Duodenal mucosa (tissue), 2 donors: ENCODE results near the gene SYNE3.

Source experiments
- H3K27ac ChIP-seq: one replicate; pipeline ENCODE4 v1.7.0; 2013; ENCODE audit warnings: low read depth, low read length
- H3K27me3 ChIP-seq, 2 donors: one replicate each; pipeline ENCODE4 v1.7.0; 2013; ENCODE audit warnings: low read length in 2 of 2, control low read depth in 1 of 2; ENCODE audit not compliant: insufficient read depth in 2 of 2, control insufficient read depth in 1 of 2
- H3K36me3 ChIP-seq, 2 donors: one replicate each; pipeline ENCODE4 v1.7.0; 2013; ENCODE audit warnings: low read length in 2 of 2, control low read depth in 1 of 2; ENCODE audit not compliant: insufficient read depth in 2 of 2, control insufficient read depth in 1 of 2
- H3K4me1 ChIP-seq, 2 donors: one replicate each; pipeline ENCODE4 v1.7.0; 2013; ENCODE audit warnings: low read length in 2 of 2, control low read depth in 1 of 2; ENCODE audit not compliant: insufficient read depth in 2 of 2, control insufficient read depth in 1 of 2
- H3K4me3 ChIP-seq, 2 donors: one replicate each; pipeline ENCODE4 v1.7.0; 2013; ENCODE audit warnings: low read length in 2 of 2, low read depth in 1 of 2
- H3K9ac ChIP-seq, 2 donors: one replicate each; pipeline ENCODE4 v1.7.0; 2013; ENCODE audit warnings: low read length in 2 of 2, low read depth in 1 of 2
- H3K9me3 ChIP-seq, 2 donors: one replicate each; pipeline ENCODE4 v1.7.0; 2013; ENCODE audit warnings: low read length in 2 of 2, control low read depth in 1 of 2; ENCODE audit not compliant: control insufficient read depth in 1 of 2

SYNE3 gene

DNA sequence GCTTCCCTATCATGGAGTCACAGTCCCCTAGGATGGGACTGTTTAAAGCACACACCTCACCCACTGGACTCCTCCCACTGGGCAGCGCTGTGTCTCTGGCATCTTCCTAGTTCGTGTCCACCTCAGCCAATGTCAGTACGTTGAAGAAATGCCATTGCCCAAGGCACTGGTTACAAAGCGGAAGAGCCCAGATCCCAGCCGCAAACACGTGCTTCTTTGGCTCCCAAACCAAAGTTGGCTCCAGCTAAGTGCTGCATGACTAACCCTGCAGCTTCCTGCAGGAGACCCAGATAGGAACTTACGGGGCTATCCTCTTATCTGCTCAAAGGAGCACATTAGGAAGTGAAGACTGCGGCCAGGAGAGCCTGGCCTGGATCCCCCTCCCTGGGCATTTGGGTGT lies 9.3 kb downstream of the SYNE3 start:
- H3K36me3 ChIP-seq = no peaks in the 10 kb centered on the region
- H3K27me3 ChIP-seq = no peaks in the 10 kb centered on the region
- H3K27ac ChIP-seq = no peak overlapping the region
- H3K9me3 ChIP-seq = no peaks in the 10 kb centered on the region
- no peak overlapping the region for H3K4me3 ChIP-seq
- H3K9ac ChIP-seq = no peak overlapping the region
- H3K4me1 ChIP-seq = peaks cover 13% of the 10 kb centered on the region in 2 donors

GRCh38 chr14:95505030-95505589 lies 11.3 kb downstream of the SYNE3 start:
- no peak overlapping the region for H3K27ac ChIP-seq
- H3K36me3 ChIP-seq = no peaks in the 10 kb centered on the region
- H3K9ac ChIP-seq = no peak overlapping the region

GRCh38 chr14:95504135-95505029 lies 12.1 kb downstream of the SYNE3 start:
- Histone ChIP-seq H3K9me3 (no peaks in the 10 kb centered on the region), H3K27ac (no peak overlapping the region), H3K9ac (no peak overlapping the region), H3K4me3 (peak overlapping the region in 1 of 2 donors; percentile 4), H3K27me3 (no peaks in the 10 kb centered on the region), H3K36me3 (no peaks in the 10 kb centered on the region), H3K4me1 (peaks cover 27 to 34% of the 10 kb centered on the region in 2 donors)

More at GRCh38 chr14:95505030-95505589, 11.3 kb downstream of the SYNE3 start:
- Histone ChIP-seq H3K4me3 (no peak overlapping the region), H3K9me3 (no peaks in the 10 kb centered on the region), H3K27me3 (no peaks in the 10 kb centered on the region), H3K4me1 (peaks cover 24 to 31% of the 10 kb centered on the region in 2 donors)

DNA sequence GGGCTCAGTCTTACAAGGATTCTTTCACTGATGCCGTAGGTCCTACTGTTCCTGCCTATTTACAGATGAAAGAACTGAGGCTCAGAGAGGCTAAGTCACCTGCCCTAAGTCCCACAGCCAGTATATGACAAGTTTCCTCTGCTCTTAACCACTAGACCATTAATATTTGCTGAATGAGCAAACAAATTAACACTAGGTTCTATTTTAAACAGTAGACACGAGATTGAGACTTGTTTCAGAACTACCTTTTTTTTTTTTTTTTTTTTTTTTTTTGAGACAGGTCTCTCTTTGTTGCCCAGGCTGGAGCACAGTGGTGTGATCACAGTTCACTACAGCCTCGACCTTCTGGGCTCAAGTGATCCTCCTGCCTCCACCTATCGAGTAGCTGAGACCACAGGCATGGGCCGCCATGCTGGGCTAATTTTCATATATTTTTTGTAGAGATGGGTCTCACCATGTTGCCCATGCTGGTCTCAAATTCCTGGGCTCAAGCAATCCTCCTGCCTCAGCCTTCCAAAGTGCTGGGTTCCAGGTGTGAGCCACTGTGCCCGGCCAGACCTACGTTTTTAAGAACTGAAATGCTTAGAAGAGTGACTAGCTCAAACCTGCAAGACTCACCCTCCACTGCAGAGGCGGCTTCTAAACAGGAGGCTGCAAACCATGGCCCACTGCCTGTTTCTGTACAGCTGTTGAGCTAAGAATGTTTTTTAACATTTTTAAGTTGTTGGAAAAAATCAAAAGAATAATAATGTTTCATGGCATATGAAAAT lies 12.9 kb downstream of the SYNE3 start:
- H3K4me3 ChIP-seq = no peak overlapping the region
- H3K4me1 ChIP-seq = peaks cover 36 to 43% of the 10 kb centered on the region in 2 donors
- H3K9ac ChIP-seq = no peak overlapping the region
- H3K27ac ChIP-seq = peak overlapping the region; percentile 17
- H3K9me3 ChIP-seq = no peaks in the 10 kb centered on the region
- no peaks in the 10 kb centered on the region for H3K27me3 ChIP-seq
- H3K36me3 ChIP-seq = no peaks in the 10 kb centered on the region

GRCh38 chr14:95502381-95502950 lies 14.0 kb downstream of the SYNE3 start:
- no peak overlapping the region for H3K27ac ChIP-seq
- no peak overlapping the region for H3K4me3 ChIP-seq
- H3K4me1 ChIP-seq = peaks cover 31 to 40% of the 10 kb centered on the region in 2 donors
- H3K27me3 ChIP-seq = no peaks in the 10 kb centered on the region
- H3K9ac ChIP-seq = no peak overlapping the region
- H3K36me3 ChIP-seq = no peaks in the 10 kb centered on the region
- no peaks in the 10 kb centered on the region for H3K9me3 ChIP-seq

DNA sequence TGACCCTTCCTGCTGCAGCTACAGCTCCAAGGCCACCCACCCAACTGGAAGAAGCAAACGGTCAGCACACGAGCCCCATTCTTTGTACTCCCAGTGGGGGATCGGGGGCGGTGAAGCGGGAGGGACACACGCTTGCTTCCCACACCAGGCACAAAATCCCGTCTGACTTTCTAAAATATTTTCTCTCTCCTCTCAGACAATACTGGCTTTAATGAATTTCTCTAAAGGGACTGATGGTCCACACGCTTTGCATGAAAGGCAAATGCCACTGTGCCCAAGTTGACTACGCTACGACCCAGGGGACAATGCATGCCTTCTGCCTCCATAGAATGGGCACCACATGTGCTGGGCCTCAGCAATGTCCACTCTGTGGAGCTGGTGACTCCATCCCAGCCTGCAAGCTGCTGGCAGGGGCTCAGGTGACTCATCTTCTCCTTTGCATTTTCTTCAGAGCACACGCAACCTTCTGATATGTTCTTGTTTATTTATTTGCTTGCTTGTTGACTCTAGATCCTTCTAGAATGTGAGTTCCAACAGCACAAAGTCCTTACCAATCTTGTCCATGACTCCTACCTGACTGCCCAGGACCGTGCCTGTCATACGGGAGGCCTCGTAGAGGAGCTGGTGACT lies 15.6 kb downstream of the SYNE3 start:
- Histone ChIP-seq H3K4me3 (no peak overlapping the region), H3K9ac (no peak overlapping the region), H3K27me3 (no peaks in the 10 kb centered on the region), H3K36me3 (no peaks in the 10 kb centered on the region), H3K4me1 (peaks cover 30 to 48% of the 10 kb centered on the region in 2 donors), H3K27ac (no peak overlapping the region), H3K9me3 (no peaks in the 10 kb centered on the region)

DNA sequence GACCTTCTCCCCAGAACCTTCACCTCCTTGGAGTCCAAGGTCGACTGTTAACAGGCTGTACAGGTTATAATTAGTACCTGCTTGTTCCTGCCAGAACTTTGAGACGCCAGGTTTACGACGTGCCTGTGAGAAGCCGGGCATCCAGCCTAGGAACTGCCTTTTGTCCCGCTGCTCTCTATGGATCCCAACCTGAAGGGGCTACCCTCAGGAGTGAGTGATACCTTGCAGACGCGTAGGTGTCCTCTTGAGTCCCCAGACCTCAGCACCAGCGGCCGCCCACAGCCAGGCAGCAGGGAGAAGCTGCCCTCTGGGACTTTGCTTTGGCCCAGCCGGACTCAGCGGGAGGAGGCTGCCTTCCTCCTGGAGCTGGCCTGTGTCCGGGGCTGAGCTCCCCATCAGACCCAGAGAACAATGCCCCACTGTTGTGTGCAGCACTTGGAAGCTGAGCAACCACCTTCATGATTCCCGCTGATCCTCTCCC lies 16.2 kb downstream of the SYNE3 start:
- H3K9me3 ChIP-seq = no peaks in the 10 kb centered on the region
- peaks cover 36 to 54% of the 10 kb centered on the region in 2 donors for H3K4me1 ChIP-seq
- H3K27me3 ChIP-seq = no peaks in the 10 kb centered on the region
- H3K4me3 ChIP-seq = no peak overlapping the region
- no peak overlapping the region for H3K9ac ChIP-seq
- no peaks in the 10 kb centered on the region for H3K36me3 ChIP-seq
- H3K27ac ChIP-seq = no peak overlapping the region

- Histone ChIP-seq H3K9ac (no peak overlapping the region), H3K9me3 (no peaks in the 10 kb centered on the region), H3K4me1 (peaks cover 39 to 57% of the 10 kb centered on the region in 2 donors), H3K4me3 (no peak overlapping the region), H3K27me3 (no peaks in the 10 kb centered on the region), H3K36me3 (no peaks in the 10 kb centered on the region), H3K27ac (no peak overlapping the region)
These were observed 17.1 kb downstream of the SYNE3 start for GRCh38 chr14:95499354-95499750.

DNA sequence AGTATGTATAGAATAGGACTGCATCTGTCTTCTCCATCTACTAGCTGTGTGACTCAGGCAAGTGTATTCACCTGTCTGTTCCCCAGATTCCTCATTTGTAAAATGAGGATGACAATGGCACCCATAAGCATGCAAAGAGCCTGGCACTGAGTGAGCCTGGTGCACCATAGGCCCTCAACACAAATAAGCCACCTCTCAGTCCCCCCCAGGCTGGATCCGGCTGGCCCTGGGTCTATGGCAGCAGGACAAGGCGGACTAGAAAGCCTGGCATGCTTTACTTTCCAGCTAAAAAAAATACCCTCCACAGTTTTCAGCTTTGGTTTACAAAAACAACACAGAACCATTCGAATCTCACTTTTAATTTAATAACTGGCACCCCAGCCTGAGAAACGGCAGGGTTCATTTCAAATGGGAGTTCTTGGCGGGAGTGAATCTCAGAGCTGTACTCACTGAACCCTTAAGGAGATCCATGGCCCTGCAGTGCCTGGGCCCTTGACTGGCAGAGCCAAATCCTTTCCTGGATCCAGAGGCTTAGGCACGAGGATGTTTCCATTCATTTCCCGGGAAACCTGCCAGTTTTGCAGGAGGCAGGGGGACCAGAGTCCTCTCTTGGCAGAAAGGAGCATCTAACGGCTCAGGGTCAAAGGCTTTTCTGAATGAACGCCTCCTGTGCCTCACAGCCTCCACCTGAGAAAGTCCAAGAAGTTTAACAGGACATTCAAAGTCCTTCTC lies 17.7 kb downstream of the SYNE3 start:
- Histone ChIP-seq H3K27me3 (no peaks in the 10 kb centered on the region), H3K4me3 (no peak overlapping the region), H3K9ac (no peak overlapping the region), H3K9me3 (no peaks in the 10 kb centered on the region), H3K4me1 (peaks cover 39 to 57% of the 10 kb centered on the region in 2 donors), H3K36me3 (no peaks in the 10 kb centered on the region), H3K27ac (no peak overlapping the region)
